HepG2 (cell line): Measurements from ENCODE around the gene TXNDC9. TPM values are rescaled to one million over a fixed set of nuclear protein-coding genes. Genes with fewer than 3 reads are reported as not detected.

ENCODE experiments used
- FOXO4 ChIP-seq: sonication (generic); formaldehyde crosslinking; conservative IDR thresholded peaks from 2 replicates; pipeline ENCODE4 v1.8.1; 2023; ENCODE audit warnings: missing genetic modification reagents
- HMGXB4 ChIP-seq, 2 experiments: sonication (generic) in 1 of 2; formaldehyde crosslinking in 1 of 2; IDR thresholded peaks; 2 replicates each; pipeline versions ENCODE4 v1.4.0 to v1.6.1; 2018 to 2020; ENCODE audit warnings: missing genetic modification reagents in 2 of 2, borderline replicate concordance in 1 of 2, low read depth in 1 of 2, mild to moderate bottlenecking in 1 of 2, missing biosample characterization in 1 of 2
- TBP ChIP-seq: sonication (generic); formaldehyde crosslinking; IDR thresholded peaks from 2 replicates; pipeline ENCODE4 v1.5.0; 2020; ENCODE audit warnings: missing genetic modification reagents
- ZBTB20 ChIP-seq: sonication (generic); formaldehyde crosslinking; IDR thresholded peaks from 2 replicates; pipeline ENCODE4 v1.8.1; 2023; ENCODE audit warnings: missing genetic modification reagents, low read depth, mild to moderate bottlenecking, borderline replicate concordance
- ZNF563 ChIP-seq: sonication (generic); formaldehyde crosslinking; IDR thresholded peaks from 2 replicates; pipeline ENCODE4 v1.8.0; 2022; ENCODE audit warnings: mild to moderate bottlenecking, moderate library complexity, missing genetic modification reagents
- polyA plus RNA-seq, 8 experiments: library from polyadenylated mRNA; depleted of rRNA in 3 of 8; stranded (reverse) in 7 of 8; unstranded in 1 of 8; fragments of >200 nt; fragmentation: Illumina TruSeq in 4 of 8; extraction: Trizol in 4 of 8; gene quantifications; 2 replicates each; pipeline versions ENCODE4 v1.2.1 to v1.2.3, GENCODE V29; 2011 to 2016; ENCODE audit warnings: low read depth in 4 of 8, missing spikeins in 1 of 8, mixed read lengths in 1 of 8; ENCODE audit not compliant: insufficient read depth in 1 of 8
- total RNA-seq, 5 experiments: library from RNA; depleted of rRNA; stranded (reverse); fragments of >200 nt; fragmentation: Illumina TruSeq; extraction: Trizol; gene quantifications; 2 replicates each; pipeline ENCODE4 v1.2.3, GENCODE V29; 2016; ENCODE audit warnings: low read depth in 1 of 5
- TF ChIP-seq, protein P1 (sequence below): sonication (generic); formaldehyde crosslinking; IDR thresholded peaks from 2 replicates; pipeline ENCODE4 v1.4.0; 2020; ENCODE audit warnings: mild to moderate bottlenecking, missing genetic modification reagents, borderline replicate concordance

Gene TXNDC9
- total and polyA plus RNA-seq, 2 of the 13 experiments (the other 11 are each of a cell fraction or from before 2014, with no cell fraction given) = 35.2 to 94.6 TPM

DNA sequence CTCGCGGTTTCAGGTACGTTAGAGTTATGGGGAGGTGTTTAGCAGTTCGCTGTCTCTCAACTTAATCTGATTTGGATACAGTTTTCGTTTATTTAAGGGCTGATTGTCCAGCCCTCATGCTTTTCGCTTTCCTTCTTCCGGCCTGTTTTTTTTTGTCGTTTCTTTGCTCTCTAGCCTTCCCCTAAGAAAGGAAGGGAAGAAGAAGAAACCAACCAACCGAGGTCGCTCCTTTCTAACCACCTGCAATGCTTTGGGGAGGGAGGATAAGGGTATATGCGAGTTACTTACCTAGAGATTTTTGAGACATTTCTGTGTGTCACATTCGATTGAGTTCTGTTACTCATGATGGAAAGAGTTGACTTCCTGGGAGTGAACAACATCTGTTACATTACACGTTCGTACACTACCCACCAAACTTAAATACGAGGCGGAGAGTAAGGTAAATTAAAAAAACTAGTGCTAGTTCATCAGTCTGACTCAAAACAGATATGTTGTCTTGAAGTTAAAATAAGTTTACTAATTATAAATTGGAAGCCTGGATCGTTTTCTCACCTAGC lies 2.0 kb upstream of the TXNDC9 start (continued):
- TF ChIP-seq HMGXB4 (CRISPR knock-in tag; IDR thresholded peaks at IDR 0.05; ENCODE audit: borderline replicate concordance in 1 of 2, low read depth in 1 of 2) (0 out of 4 replicates have a peak, but pooled peaks of 1 of the 2 experiments have one; percentile 22), ZNF563 (CRISPR knock-in tag) (no peak), FOXO4 (CRISPR knock-in tag) (0 out of 2 replicates have a peak, but pooled peaks have one; percentile 61), TBP (CRISPR knock-in tag) (no peak), ZBTB20 (CRISPR knock-in tag) (0 out of 2 replicates have a peak, but pooled peaks have one; percentile 14)
- TF ChIP-seq, protein P1, sequence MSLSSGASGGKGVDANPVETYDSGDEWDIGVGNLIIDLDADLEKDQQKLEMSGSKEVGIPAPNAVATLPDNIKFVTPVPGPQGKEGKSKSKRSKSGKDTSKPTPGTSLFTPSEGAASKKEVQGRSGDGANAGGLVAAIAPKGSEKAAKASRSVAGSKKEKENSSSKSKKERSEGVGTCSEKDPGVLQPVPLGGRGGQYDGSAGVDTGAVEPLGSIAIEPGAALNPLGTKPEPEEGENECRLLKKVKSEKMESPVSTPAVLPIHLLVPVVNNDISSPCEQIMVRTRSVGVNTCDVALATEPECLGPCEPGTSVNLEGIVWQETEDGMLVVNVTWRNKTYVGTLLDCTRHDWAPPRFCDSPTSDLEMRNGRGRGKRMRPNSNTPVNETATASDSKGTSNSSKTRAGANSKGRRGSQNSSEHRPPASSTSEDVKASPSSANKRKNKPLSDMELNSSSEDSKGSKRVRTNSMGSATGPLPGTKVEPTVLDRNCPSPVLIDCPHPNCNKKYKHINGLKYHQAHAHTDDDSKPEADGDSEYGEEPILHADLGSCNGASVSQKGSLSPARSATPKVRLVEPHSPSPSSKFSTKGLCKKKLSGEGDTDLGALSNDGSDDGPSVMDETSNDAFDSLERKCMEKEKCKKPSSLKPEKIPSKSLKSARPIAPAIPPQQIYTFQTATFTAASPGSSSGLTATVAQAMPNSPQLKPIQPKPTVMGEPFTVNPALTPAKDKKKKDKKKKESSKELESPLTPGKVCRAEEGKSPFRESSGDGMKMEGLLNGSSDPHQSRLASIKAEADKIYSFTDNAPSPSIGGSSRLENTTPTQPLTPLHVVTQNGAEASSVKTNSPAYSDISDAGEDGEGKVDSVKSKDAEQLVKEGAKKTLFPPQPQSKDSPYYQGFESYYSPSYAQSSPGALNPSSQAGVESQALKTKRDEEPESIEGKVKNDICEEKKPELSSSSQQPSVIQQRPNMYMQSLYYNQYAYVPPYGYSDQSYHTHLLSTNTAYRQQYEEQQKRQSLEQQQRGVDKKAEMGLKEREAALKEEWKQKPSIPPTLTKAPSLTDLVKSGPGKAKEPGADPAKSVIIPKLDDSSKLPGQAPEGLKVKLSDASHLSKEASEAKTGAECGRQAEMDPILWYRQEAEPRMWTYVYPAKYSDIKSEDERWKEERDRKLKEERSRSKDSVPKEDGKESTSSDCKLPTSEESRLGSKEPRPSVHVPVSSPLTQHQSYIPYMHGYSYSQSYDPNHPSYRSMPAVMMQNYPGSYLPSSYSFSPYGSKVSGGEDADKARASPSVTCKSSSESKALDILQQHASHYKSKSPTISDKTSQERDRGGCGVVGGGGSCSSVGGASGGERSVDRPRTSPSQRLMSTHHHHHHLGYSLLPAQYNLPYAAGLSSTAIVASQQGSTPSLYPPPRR = no peak
